Fibroblast of lung (primary cell): Measurements from ENCODE around the gene CDKN2D. TPM values are rescaled to one million over a fixed set of nuclear protein-coding genes. Genes with fewer than 3 reads are reported as not detected.

ENCODE experiments used
- DNase-seq, 2 donors: peaks; one replicate each; pipeline versions ENCODE4 v3.0.0 to v3.0.0-alpha.2; 2010; ENCODE audit warnings: low read depth in 2 of 2
- H2AFZ ChIP-seq: 2 replicates; pipeline ENCODE4 v1.5.1; 2012; ENCODE audit warnings: low read length, control low read depth, inconsistent platforms
- H3K27ac ChIP-seq: 2 replicates; pipeline ENCODE4 v1.5.1; 2011; ENCODE audit warnings: low read length, control low read depth; ENCODE audit not compliant: insufficient read depth
- H3K27me3 ChIP-seq: 2 replicates; pipeline ENCODE4 v1.5.1; 2011; ENCODE audit warnings: mild to moderate bottlenecking, low read length; ENCODE audit not compliant: control insufficient read depth, insufficient read depth
- H3K36me3 ChIP-seq: 2 replicates; pipeline ENCODE4 v1.5.1; 2011; ENCODE audit warnings: low read length; ENCODE audit not compliant: control insufficient read depth, insufficient read depth
- H3K4me1 ChIP-seq: 2 replicates; pipeline ENCODE4 v1.5.1; 2011; ENCODE audit warnings: low read length; ENCODE audit not compliant: control insufficient read depth, insufficient read depth; ENCODE audit errors: extremely low read depth
- H3K4me2 ChIP-seq: 2 replicates; pipeline ENCODE4 v1.5.1; 2011; ENCODE audit warnings: low read length, control low read depth; ENCODE audit not compliant: insufficient read depth; ENCODE audit errors: extremely low read depth
- H3K4me3 ChIP-seq, 4 experiments: fragments of 200-600 bp in 1 of 4; sonication (generic) in 1 of 4; replicated peaks in 1 of 4; 2 replicates each; pipeline ENCODE4 v1.5.1; 2011 to 2016; ENCODE audit warnings: low read length in 4 of 4, low read depth in 3 of 4, mild to moderate bottlenecking in 3 of 4, control low read depth in 2 of 4, inconsistent platforms in 1 of 4, mixed read lengths in 1 of 4; ENCODE audit not compliant: insufficient read depth in 1 of 4; ENCODE audit errors: control extremely low read depth in 1 of 4
- H3K79me2 ChIP-seq: 2 replicates; pipeline ENCODE4 v1.5.1; 2012; ENCODE audit warnings: mild to moderate bottlenecking, low read length, inconsistent platforms; ENCODE audit not compliant: control insufficient read depth, insufficient read depth
- H3K9ac ChIP-seq: 2 replicates; pipeline ENCODE4 v1.5.1; 2011; ENCODE audit warnings: mild to moderate bottlenecking, low read length, control low read depth; ENCODE audit not compliant: insufficient read depth
- H3K9me3 ChIP-seq: 2 replicates; pipeline ENCODE4 v1.5.1; 2012; ENCODE audit warnings: low read depth, low read length; ENCODE audit not compliant: control insufficient read depth, insufficient read depth
- H4K20me1 ChIP-seq: 2 replicates; pipeline ENCODE4 v1.5.1; 2011; ENCODE audit warnings: low read length; ENCODE audit not compliant: control insufficient read depth, insufficient read depth; ENCODE audit errors: extremely low read depth
- EZH2 ChIP-seq: IDR thresholded peaks from 2 replicates; pipeline ENCODE4 v1.5.1; 2012; ENCODE audit warnings: low read length, control low read depth, mild to moderate bottlenecking; ENCODE audit errors: missing control alignments
- polyA plus RNA-seq, 2 donors: library from polyadenylated mRNA; depleted of rRNA in 1 of 2; stranded (reverse) in 1 of 2; unstranded in 1 of 2; fragments of >200 nt; gene quantifications; 2 replicates each; pipeline ENCODE4 v1.2.1, GENCODE V29; 2011 to 2012; ENCODE audit warnings: missing spikeins in 1 of 2
- total RNA-seq: library from RNA; depleted of rRNA; stranded (reverse); fragments of >200 nt; gene quantifications from 2 replicates; pipeline ENCODE4 v1.2.1, GENCODE V29; 2014
- TF ChIP-seq, protein P1 (sequence below), 2 donors: IDR thresholded peaks in 1 of 2; conservative IDR thresholded peaks in 1 of 2; 1 replicate in 1 of 2; 2 replicates in 1 of 2; pipeline ENCODE4 v1.5.1; 2011 to 2012; ENCODE audit warnings: low read length in 2 of 2, control low read depth in 1 of 2, inconsistent platforms in 1 of 2, low read depth in 1 of 2, mild to moderate bottlenecking in 1 of 2

The CDKN2D gene
- total and polyA plus RNA-seq, 2 donors (not counting 1 experiment from before 2014, with no cell fraction given) = 9.7 to 10.7 TPM

DNA sequence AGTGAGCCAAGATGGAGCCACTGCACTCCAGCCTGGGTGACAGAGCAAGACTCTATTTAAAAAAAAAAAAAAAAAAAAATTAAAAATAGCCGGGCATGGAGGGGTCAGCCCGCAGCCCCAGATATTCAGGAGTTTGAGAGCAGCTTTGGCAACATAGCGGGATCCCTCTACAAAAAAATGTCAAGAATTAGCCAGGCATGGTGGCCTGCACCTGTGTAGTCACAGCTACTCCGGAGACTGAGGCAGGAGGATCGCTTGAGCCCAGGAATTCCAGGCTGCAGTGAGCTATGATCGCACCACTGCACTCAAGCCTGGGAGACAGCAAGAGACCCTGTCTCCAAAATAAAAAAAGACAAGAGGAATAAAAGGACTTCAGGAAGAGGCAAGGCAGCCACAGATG, 17.6 kb upstream of the CDKN2D start:
- Histone ChIP-seq H3K79me2 (no peaks in the 10 kb centered on the region), H3K9me3 (no peaks in the 10 kb centered on the region), H3K27ac (no peak overlapping the region), H3K36me3 (no peaks in the 10 kb centered on the region), H3K4me3 (no peak overlapping the region), H4K20me1 (no peaks in the 10 kb centered on the region), H3K4me2 (no peak overlapping the region), H3K9ac (no peak overlapping the region), H2AFZ (no peak overlapping the region), H3K4me1 (no peaks in the 10 kb centered on the region), H3K27me3 (peaks cover 15% of the 10 kb centered on the region)
- DNase-seq = no peak
- no peak for TF ChIP-seq EZH2
- TF ChIP-seq, protein P1, sequence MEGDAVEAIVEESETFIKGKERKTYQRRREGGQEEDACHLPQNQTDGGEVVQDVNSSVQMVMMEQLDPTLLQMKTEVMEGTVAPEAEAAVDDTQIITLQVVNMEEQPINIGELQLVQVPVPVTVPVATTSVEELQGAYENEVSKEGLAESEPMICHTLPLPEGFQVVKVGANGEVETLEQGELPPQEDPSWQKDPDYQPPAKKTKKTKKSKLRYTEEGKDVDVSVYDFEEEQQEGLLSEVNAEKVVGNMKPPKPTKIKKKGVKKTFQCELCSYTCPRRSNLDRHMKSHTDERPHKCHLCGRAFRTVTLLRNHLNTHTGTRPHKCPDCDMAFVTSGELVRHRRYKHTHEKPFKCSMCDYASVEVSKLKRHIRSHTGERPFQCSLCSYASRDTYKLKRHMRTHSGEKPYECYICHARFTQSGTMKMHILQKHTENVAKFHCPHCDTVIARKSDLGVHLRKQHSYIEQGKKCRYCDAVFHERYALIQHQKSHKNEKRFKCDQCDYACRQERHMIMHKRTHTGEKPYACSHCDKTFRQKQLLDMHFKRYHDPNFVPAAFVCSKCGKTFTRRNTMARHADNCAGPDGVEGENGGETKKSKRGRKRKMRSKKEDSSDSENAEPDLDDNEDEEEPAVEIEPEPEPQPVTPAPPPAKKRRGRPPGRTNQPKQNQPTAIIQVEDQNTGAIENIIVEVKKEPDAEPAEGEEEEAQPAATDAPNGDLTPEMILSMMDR (conservative IDR thresholded peaks at IDR 0.05 in 1 of 2, IDR thresholded peaks at IDR 0.05 in 1 of 2; ENCODE audit: low read depth in 1 of 2, low read length in 2 of 2) = no peak

DNA sequence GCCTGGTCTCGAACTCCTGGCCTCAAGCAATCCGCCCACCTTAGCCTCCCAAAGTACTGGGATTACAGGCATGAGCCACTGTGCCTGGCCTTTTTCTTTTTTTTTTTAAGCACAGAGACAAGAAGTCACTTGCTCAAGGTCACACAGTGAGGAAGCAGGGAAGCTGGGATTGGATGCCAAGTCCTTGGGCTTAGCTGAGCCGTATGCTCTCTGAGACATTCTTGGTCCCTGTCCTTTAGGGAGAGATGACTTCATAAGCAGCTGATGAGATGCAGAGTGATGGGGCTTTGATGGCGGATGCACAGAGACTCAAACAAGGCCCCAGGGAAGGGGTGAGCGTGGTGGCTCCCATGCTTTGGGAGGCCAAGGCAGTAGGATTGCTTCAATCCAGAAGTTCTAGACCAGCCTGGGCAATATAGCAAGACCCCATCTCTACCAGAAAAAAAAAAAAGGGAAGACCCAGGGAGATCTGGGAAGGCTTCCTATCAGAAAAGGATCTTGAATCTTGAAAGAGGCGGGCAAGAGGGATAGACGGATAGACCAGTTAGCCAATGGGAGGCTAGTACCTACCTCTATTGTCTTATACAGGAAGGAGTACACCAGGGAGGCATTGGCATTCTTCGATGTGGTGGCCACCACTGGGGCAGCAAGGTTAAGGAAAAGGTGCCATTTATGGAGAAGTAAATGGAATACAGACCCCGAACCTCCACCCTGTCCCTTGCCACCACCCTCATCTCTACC, 14.4 kb upstream of the CDKN2D start:
- Histone ChIP-seq H3K79me2 (no peaks in the 10 kb centered on the region), H3K27ac (no peak overlapping the region), H3K4me2 (no peak overlapping the region), H3K4me1 (peaks cover 3% of the 10 kb centered on the region), H3K36me3 (no peaks in the 10 kb centered on the region), H4K20me1 (no peaks in the 10 kb centered on the region), H3K4me3 (no peak overlapping the region), H3K27me3 (peaks cover 15% of the 10 kb centered on the region), H3K9ac (no peak overlapping the region), H3K9me3 (no peaks in the 10 kb centered on the region), H2AFZ (no peak overlapping the region)
- no peak for DNase-seq
- TF ChIP-seq EZH2 = no peak
- TF ChIP-seq, protein P1 (conservative IDR thresholded peaks at IDR 0.05 in 1 of 2, IDR thresholded peaks at IDR 0.05 in 1 of 2; ENCODE audit: low read depth in 1 of 2, low read length in 2 of 2) = no peak

DNA sequence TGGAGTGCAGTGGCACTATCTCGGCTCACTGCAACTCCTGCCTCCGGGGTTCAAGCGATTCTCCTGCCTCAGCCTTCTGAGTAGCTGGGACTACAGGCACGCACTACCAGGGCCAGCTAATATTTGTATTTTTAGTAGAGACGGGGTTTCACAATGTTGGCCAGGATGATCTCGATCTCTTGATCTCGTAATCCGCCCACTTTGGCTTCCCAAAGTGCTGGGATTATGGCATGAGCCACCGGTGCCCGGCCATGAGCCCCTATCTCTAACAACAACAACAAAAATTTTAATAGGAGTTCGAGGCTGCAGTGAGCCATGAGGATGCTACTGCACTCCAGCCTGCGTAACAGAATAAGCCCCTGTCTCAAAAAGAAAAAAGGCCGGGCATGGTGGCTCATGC, 13.3 kb upstream of the CDKN2D start:
- no peak overlapping the region for H3K27ac ChIP-seq
- no peak for DNase-seq
- H3K36me3 ChIP-seq = no peaks in the 10 kb centered on the region
- no peak overlapping the region for H3K4me3 ChIP-seq
- no peaks in the 10 kb centered on the region for H3K79me2 ChIP-seq
- no peak for TF ChIP-seq EZH2
- TF ChIP-seq, protein P1 (conservative IDR thresholded peaks at IDR 0.05 in 1 of 2, IDR thresholded peaks at IDR 0.05 in 1 of 2; ENCODE audit: low read depth in 1 of 2, low read length in 2 of 2) = no peak
- no peaks in the 10 kb centered on the region for H3K9me3 ChIP-seq
- H3K27me3 ChIP-seq = peaks cover 8% of the 10 kb centered on the region
- no peak overlapping the region for H2AFZ ChIP-seq
- H4K20me1 ChIP-seq = no peaks in the 10 kb centered on the region
- peaks cover 3% of the 10 kb centered on the region for H3K4me1 ChIP-seq
- no peak overlapping the region for H3K9ac ChIP-seq
- H3K4me2 ChIP-seq = no peak overlapping the region
